PFSK-1 (cell line): ENCODE measurements around the gene NFATC4.

Source experiments
- FOXP2 ChIP-seq: optimal IDR thresholded peaks from 2 replicates; pipeline ENCODE3; 2011; ENCODE audit warnings: borderline replicate concordance, control low read depth, inconsistent platforms; ENCODE audit not compliant: insufficient read depth; ENCODE audit errors: extremely low read length, extremely low read depth
- POLR2AphosphoS5 ChIP-seq: IDR thresholded peaks from 2 replicates; pipeline ENCODE4 v1.6.1; 2012; ENCODE audit warnings: low read depth, mild to moderate bottlenecking, control low read depth, low read length, moderate library complexity
- REST ChIP-seq, 2 experiments: IDR thresholded peaks; 2 replicates each; pipeline versions ENCODE4 v1.6.1 to v1.8.0; 2011 to 2012; ENCODE audit warnings: low read depth in 2 of 2, low read length in 2 of 2, control low read depth in 1 of 2, inconsistent platforms in 1 of 2, mild to moderate bottlenecking in 1 of 2, moderate library complexity in 1 of 2; ENCODE audit not compliant: insufficient read depth in 1 of 2
- SIN3A ChIP-seq: IDR thresholded peaks from 2 replicates; pipeline ENCODE4 v1.6.1; 2012; ENCODE audit warnings: mild to moderate bottlenecking, low read length, moderate library complexity, borderline replicate concordance; ENCODE audit not compliant: insufficient read depth
- TAF1 ChIP-seq: IDR thresholded peaks from 2 replicates; pipeline ENCODE4 v1.6.1; 2012; ENCODE audit warnings: low read length, control low read depth, borderline replicate concordance; ENCODE audit not compliant: insufficient read depth

The NFATC4 gene

GRCh38 chr14:24356208-24356607 is 11.8 kb upstream of the NFATC4 start:
- no peak for TF ChIP-seq SIN3A
- TF ChIP-seq POLR2AphosphoS5: no peak
- TF ChIP-seq REST (IDR thresholded peaks at IDR 0.05; ENCODE audit: insufficient read depth in 1 of 2, low read depth in 2 of 2, low read length in 2 of 2): no peak
- no peak for TF ChIP-seq TAF1
- TF ChIP-seq FOXP2: no peak

GRCh38 chr14:24360281-24360680 is 7.7 kb upstream of the NFATC4 start:
- TF ChIP-seq TAF1 (no peak), FOXP2 (no peak), REST (IDR thresholded peaks at IDR 0.05; ENCODE audit: insufficient read depth in 1 of 2, low read depth in 2 of 2, low read length in 2 of 2) (no peak), SIN3A (no peak), POLR2AphosphoS5 (no peak)

DNA sequence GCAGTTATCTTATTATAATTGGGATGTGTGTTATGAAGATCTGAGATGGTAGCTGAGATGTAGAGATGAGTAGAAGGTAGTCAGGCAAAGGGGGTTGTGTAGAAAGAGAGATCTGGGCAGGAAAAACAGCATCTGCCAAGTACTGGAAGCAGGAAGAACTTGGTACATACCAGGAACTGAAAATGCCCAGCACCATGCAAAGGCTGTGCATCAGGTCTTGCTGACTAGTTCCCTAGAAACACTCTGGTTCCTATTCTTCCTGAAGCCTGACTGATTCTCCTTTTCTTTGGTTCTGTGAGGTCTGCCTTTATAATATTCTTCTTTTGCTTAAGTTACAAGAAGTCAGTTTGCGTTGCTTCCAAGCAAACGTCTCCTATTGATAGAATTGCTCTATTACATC is 6.7 kb upstream of the NFATC4 start:
- TF ChIP-seq POLR2AphosphoS5 (no peak), REST (IDR thresholded peaks at IDR 0.05; ENCODE audit: insufficient read depth in 1 of 2, low read depth in 2 of 2, low read length in 2 of 2) (no peak), TAF1 (no peak), FOXP2 (no peak), SIN3A (no peak)

- TF ChIP-seq FOXP2 (no peak), REST (IDR thresholded peaks at IDR 0.05; ENCODE audit: insufficient read depth in 1 of 2, low read depth in 2 of 2, low read length in 2 of 2) (no peak), TAF1 (no peak), POLR2AphosphoS5 (no peak), SIN3A (no peak)
These were observed 5.6 kb upstream of the NFATC4 start for GRCh38 chr14:24362241-24362960.

GRCh38 chr14:24363401-24363800 is 4.6 kb upstream of the NFATC4 start:
- TF ChIP-seq REST (IDR thresholded peaks at IDR 0.05; ENCODE audit: insufficient read depth in 1 of 2, low read depth in 2 of 2, low read length in 2 of 2): no peak
- no peak for TF ChIP-seq FOXP2
